Activated T-helper 1 cell treated with Interleukin-2 at 50 U/mL for 16 hours (primary cell): ENCODE measurements around the gene ITGA11.

Source experiments
- DNase-seq: peaks from one replicate; pipeline ENCODE4 v3.0.0-alpha.2; 2020; ENCODE audit warnings: low read depth

Gene ITGA11

GRCh38 chr15:68445351-68445750, 13.4 kb upstream of the ITGA11 start:
- DNase-seq = no peak

- DNase-seq = no peak
Observed at GRCh38 chr15:68444336-68444735, 12.4 kb upstream of the ITGA11 start.

GRCh38 chr15:68442903-68443302, 10.9 kb upstream of the ITGA11 start:
- no peak for DNase-seq

- DNase-seq = no peak
Observed at GRCh38 chr15:68442041-68442440, 10.1 kb upstream of the ITGA11 start.

GRCh38 chr15:68441045-68441743, 9.2 kb upstream of the ITGA11 start:
- no peak for DNase-seq

- no peak for DNase-seq
Observed at GRCh38 chr15:68440136-68440535, 8.2 kb upstream of the ITGA11 start.

GRCh38 chr15:68439506-68439905, 7.5 kb upstream of the ITGA11 start:
- DNase-seq = no peak

GRCh38 chr15:68436680-68437079, 4.7 kb upstream of the ITGA11 start:
- DNase-seq = no peak

- DNase-seq = no peak
Observed at GRCh38 chr15:68435966-68436365, 4.0 kb upstream of the ITGA11 start.

- DNase-seq = no peak
Observed at GRCh38 chr15:68434021-68434420, 2.1 kb upstream of the ITGA11 start.

- no peak for DNase-seq
Observed at GRCh38 chr15:68433551-68433950, 1.6 kb upstream of the ITGA11 start.

- no peak for DNase-seq
Observed at GRCh38 chr15:68432441-68433064, 590 bp upstream of the ITGA11 start.

GRCh38 chr15:68431037-68431791, 749 bp downstream of the ITGA11 start:
- no peak for DNase-seq

- no peak for DNase-seq
Observed at GRCh38 chr15:68430471-68431036, 1.4 kb downstream of the ITGA11 start.

GRCh38 chr15:68429691-68430470, 2.1 kb downstream of the ITGA11 start:
- DNase-seq = no peak

- no peak for DNase-seq
Observed at GRCh38 chr15:68428431-68428940, 3.5 kb downstream of the ITGA11 start.

GRCh38 chr15:68427963-68428362, 4.0 kb downstream of the ITGA11 start:
- DNase-seq = no peak

- no peak for DNase-seq
Observed at GRCh38 chr15:68427366-68427765, 4.6 kb downstream of the ITGA11 start.

- DNase-seq = no peak
Observed at GRCh38 chr15:68426116-68426515, 5.8 kb downstream of the ITGA11 start.

- DNase-seq = no peak
Observed at GRCh38 chr15:68425428-68426060, 6.4 kb downstream of the ITGA11 start.

- no peak for DNase-seq
Observed at GRCh38 chr15:68424754-68425390, 7.1 kb downstream of the ITGA11 start.
